Right forelimb (tissue), 1 donor: Measurements from ENCODE around the gene CELF2.

ENCODE experiments used
- DNase-seq: peaks from one replicate; pipeline ENCODE4 v3.0.0-alpha.2; 2018

Gene CELF2

GRCh38 chr10:11367505-11367904, 349.8 kb downstream of the CELF2 start:
- DNase-seq, result no peak

DNA sequence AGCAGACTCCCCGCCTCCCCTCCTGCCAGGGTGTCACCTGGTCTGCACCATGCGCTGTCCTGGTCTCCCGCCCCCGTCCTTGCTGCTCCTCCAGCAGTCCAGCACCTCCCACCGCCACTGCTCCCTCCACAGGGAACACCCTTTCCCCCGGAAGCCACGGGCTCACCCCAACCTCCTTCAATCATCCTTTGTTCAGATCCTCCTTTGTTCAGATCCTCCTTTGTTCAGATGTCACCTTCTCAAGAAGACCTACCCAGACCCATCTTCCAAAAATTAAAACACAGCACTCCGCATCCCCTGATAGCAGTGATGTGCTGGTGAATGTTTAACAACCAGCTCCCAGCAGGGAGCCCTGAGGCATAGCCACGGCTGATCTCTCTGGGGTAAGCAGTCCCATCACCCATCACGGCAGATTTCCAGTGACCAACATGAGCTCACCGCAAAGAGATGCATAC, 356.1 kb downstream of the CELF2 start:
- no peak for DNase-seq

DNA sequence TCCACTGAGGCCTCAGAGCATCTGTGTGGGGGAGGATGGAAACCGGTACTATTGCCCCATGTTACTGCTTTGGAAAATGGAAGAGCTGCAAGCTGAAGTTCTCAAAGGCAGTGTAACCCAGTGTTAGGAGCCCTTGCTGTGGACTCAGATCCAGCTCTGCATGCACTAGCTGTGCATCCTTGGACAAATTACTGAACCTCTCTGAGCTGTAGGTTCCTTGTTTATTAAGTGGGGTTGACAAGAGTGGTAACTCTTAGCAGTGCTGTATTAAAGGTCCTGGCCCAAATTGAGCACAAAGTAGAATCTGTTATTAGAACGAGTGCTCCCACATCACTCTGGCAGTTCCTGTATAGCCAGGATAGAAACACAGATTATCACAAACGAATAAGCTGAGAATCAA, 359.6 kb downstream of the CELF2 start:
- no peak for DNase-seq

DNA sequence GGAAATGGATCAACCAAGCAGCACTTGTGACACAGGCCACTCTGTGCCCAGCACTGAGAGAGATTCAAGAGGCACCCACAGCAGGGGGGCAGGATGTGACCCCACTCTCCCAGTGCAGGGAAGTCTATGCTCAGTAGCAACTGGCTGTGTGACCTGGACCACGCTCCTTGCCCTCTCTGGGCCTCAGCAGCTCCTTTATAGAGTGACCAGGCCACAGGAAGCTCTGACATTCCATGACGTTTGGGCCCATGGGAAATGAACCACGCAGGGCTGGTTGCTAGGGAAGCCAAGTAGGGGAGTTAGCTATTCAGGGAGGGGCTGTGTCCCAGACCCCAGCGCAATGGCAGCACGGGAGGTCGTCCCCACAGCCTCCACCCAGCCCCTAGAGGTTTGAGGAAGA, 361.2 kb downstream of the CELF2 start:
- no peak for DNase-seq

GRCh38 chr10:11379771-11380170, 362.1 kb downstream of the CELF2 start:
- no peak for DNase-seq

- no peak for DNase-seq
Measured at GRCh38 chr10:11381023-11381422, 363.4 kb downstream of the CELF2 start.

GRCh38 chr10:11381511-11381910, 363.8 kb downstream of the CELF2 start:
- no peak for DNase-seq

- no peak for DNase-seq
Measured at GRCh38 chr10:11382187-11382586, 364.5 kb downstream of the CELF2 start.

DNA sequence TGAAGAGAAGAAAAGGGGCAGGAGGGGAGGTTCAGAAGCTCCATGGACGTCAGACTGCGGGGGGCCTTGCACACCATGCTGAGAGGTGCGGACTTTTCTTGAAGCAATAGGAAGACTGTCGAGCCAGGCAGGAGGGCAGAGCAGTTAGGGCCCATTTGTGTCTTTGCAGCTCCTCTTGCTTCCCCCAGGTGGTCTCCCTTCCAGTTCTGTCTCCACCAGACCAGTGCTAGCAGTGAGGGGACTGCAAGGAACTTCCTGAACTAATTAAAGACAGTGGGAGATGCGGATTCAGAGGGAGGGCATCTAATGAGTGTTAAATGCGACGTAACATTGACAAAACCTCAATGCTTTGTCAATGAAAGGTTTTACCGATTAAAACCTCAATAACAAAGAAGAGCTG, 368.4 kb downstream of the CELF2 start:
- DNase-seq, result no peak
